HepG2 (cell line): ENCODE data around the gene OSBPL5. TPM values are rescaled to one million over a fixed set of nuclear protein-coding genes. Genes with fewer than 3 reads are reported as not detected.

Experiments used
- ATAC-seq: fragments of 200-7000 bp; cut with Tn5 transposase; 3 replicates; pipeline ENCODE4 v1.9.1; 2020; ENCODE audit warnings: mild to moderate bottlenecking, moderate library complexity
- BruUV-seq: library from RNA; stranded (reverse); fragments of 400-500 nt; replicated peaks from 2 replicates; lab custom pipeline; 2021; lab: Mats Ljungman, UMichigan
- CTCF ChIA-PET: fragments of 300-600 bp; formaldehyde crosslinking; extraction: SDS; loops from one replicate; lab custom pipeline; 2021; ENCODE audit warnings: low total read pairs, inconsistent platforms, low intra/inter-chr PET ratio; lab: Yijun Ruan, JAX
- POLR2A ChIA-PET: fragments of 350-600 bp; sonication (Branson Sonifier 250); formaldehyde crosslinking; loops from one replicate; lab custom pipeline; 2020; ENCODE audit warnings: antibody characterized with exemption, inconsistent platforms; lab: Yijun Ruan, JAX
- DNase-seq: peaks from one replicate; pipeline ENCODE4 v3.0.0-alpha.2; 2015; ENCODE audit warnings: low spot score
- FAIRE-seq: peaks from 3 replicates; lab custom pipeline; 2011; peaks lifted over from hg19 to GRCh38; lab: Jason Lieb, UNC
- H2AFZ ChIP-seq: one replicate; pipeline ENCODE4 v1.6.1; 2011; ENCODE audit warnings: low read length, inconsistent platforms
- H3K27ac ChIP-seq: fragments of 300-600 bp; 3 replicates; pipeline ENCODE4 v1.8.0; 2011; ENCODE audit warnings: mixed run types, mild to moderate bottlenecking, mixed read lengths, low read length, inconsistent platforms; ENCODE audit not compliant: insufficient read depth; ENCODE audit errors: extremely low read length
- H3K27me3 ChIP-seq, 2 experiments: fragments of 200-600 bp in 1 of 2; 2 replicates in 1 of 2; 3 replicates in 1 of 2; pipeline versions ENCODE4 v1.6.0 to v1.8.0; 2011; ENCODE audit warnings: low read length in 2 of 2, mild to moderate bottlenecking in 2 of 2, moderate library complexity in 2 of 2, inconsistent platforms in 1 of 2; ENCODE audit not compliant: insufficient read depth in 2 of 2, control insufficient read depth in 1 of 2
- H3K36me3 ChIP-seq, 2 experiments: fragments of 200-600 bp in 1 of 2; replicated peaks in 1 of 2; 2 replicates in 1 of 2; 3 replicates in 1 of 2; pipeline versions ENCODE4 v1.5.1 to v1.8.0; 2011; ENCODE audit warnings: low read length in 2 of 2, inconsistent platforms in 1 of 2; ENCODE audit not compliant: insufficient read depth in 2 of 2, control insufficient read depth in 1 of 2
- H3K4me1 ChIP-seq: 2 replicates; pipeline ENCODE4 v1.5.1; 2012; ENCODE audit warnings: low read length, inconsistent platforms; ENCODE audit not compliant: insufficient read depth
- H3K4me2 ChIP-seq: 2 replicates; pipeline ENCODE4 v1.6.0; 2011; ENCODE audit warnings: low read depth, low read length, inconsistent platforms
- H3K4me3 ChIP-seq, 3 experiments: fragments of 200-600 bp in 1 of 3; sonication (generic), shearing (Covaris generic) in 1 of 3; replicated peaks in 1 of 3; 2 replicates each; pipeline ENCODE4 v1.5.1; 2011 to 2016; ENCODE audit warnings: low read length in 3 of 3, inconsistent platforms in 2 of 3, low read depth in 2 of 3, mild to moderate bottlenecking in 2 of 3, control low read depth in 1 of 3, mixed read lengths in 1 of 3; ENCODE audit not compliant: insufficient read depth in 1 of 3
- H3K79me2 ChIP-seq: one replicate; pipeline ENCODE4 v1.6.1; 2011; ENCODE audit warnings: low read length, inconsistent platforms; ENCODE audit not compliant: insufficient read depth
- H3K9ac ChIP-seq: 2 replicates; pipeline ENCODE4 v1.6.0; 2011; ENCODE audit warnings: mild to moderate bottlenecking, low read depth, low read length, inconsistent platforms; ENCODE audit not compliant: insufficient read depth
- H3K9me3 ChIP-seq: 2 replicates; pipeline ENCODE4 v1.5.1; 2012; ENCODE audit warnings: mild to moderate bottlenecking, low read length
- H4K20me1 ChIP-seq: 2 replicates; pipeline ENCODE4 v1.6.0; 2011; ENCODE audit warnings: inconsistent platforms, mild to moderate bottlenecking, low read length, moderate library complexity; ENCODE audit not compliant: insufficient read depth
- CHD4 ChIP-seq: fragments of 200-600 bp; sonication (generic); IDR thresholded peaks from 2 replicates; pipeline ENCODE4 v1.7.0; 2017; ENCODE audit warnings: mild to moderate bottlenecking, low read length, borderline replicate concordance
- GPN1 ChIP-seq: sonication (generic); formaldehyde crosslinking; IDR thresholded peaks from 2 replicates; pipeline ENCODE4 v1.5.1; 2020; ENCODE audit warnings: missing genetic modification reagents, borderline replicate concordance
- GZF1 ChIP-seq: sonication (generic); formaldehyde crosslinking; IDR thresholded peaks from 2 replicates; pipeline ENCODE4 v1.5.1; 2020; ENCODE audit warnings: mild to moderate bottlenecking, missing genetic modification reagents
- KDM6A ChIP-seq: IDR thresholded peaks from 2 replicates; pipeline ENCODE4 v1.6.1; 2016; ENCODE audit warnings: low read depth
- POGK ChIP-seq: sonication (generic); formaldehyde crosslinking; conservative IDR thresholded peaks from 2 replicates; pipeline ENCODE4 v1.8.0; 2022; ENCODE audit warnings: mild to moderate bottlenecking, moderate library complexity, missing genetic modification reagents
- SRSF9 ChIP-seq: fragments of 200-400 bp; formaldehyde crosslinking; IDR thresholded peaks from 2 replicates; pipeline ENCODE4 v1.6.1; 2018; ENCODE audit warnings: borderline replicate concordance, mild to moderate bottlenecking, low read depth, low read length; ENCODE audit not compliant: insufficient read depth, poor library complexity, severe bottlenecking
- ZNF234 ChIP-seq: sonication (generic); formaldehyde crosslinking; conservative IDR thresholded peaks from 2 replicates; pipeline ENCODE4 v1.5.1; 2020; ENCODE audit warnings: mild to moderate bottlenecking, missing genetic modification reagents
- ZNF619 ChIP-seq: sonication (generic); formaldehyde crosslinking; IDR thresholded peaks from 2 replicates; pipeline ENCODE4 v1.4.0; 2020; ENCODE audit warnings: mild to moderate bottlenecking, missing genetic modification reagents
- WGBS: methylation state at CpG from one replicate; pipeline ENCODE4 v1.1.6; 2017; ENCODE audit warnings: low lambda C conversion rate; 5-methylcytosine and 5-hydroxymethylcytosine counted together
- in situ Hi-C: cut with HindIII; loops from 2 replicates; pipeline ENCODE4 v1.10.0; 2017; ENCODE audit warnings: low pct_unique_long_range_greater_than_20kb; ENCODE audit not compliant: extremely low pct_ligation_motif_present
- intact Hi-C: fragments of 100-400 bp; cut with micrococcal nuclease; formaldehyde crosslinking; loops from one replicate; pipeline ENCODE4 v1.10.0; 2022; ENCODE audit not compliant: unreplicated experiment
- polyA plus RNA-seq, 8 experiments: library from polyadenylated mRNA; depleted of rRNA in 3 of 8; stranded (reverse) in 7 of 8; unstranded in 1 of 8; fragments of >200 nt; fragmentation: Illumina TruSeq in 4 of 8; extraction: Trizol in 4 of 8; gene quantifications; 2 replicates each; pipeline versions ENCODE4 v1.2.1 to v1.2.3, GENCODE V29; 2011 to 2016; ENCODE audit warnings: low read depth in 4 of 8, missing spikeins in 1 of 8, mixed read lengths in 1 of 8; ENCODE audit not compliant: insufficient read depth in 1 of 8
- total RNA-seq, 5 experiments: library from RNA; depleted of rRNA; stranded (reverse); fragments of >200 nt; fragmentation: Illumina TruSeq; extraction: Trizol; gene quantifications; 2 replicates each; pipeline ENCODE4 v1.2.3, GENCODE V29; 2016; ENCODE audit warnings: low read depth in 1 of 5
- TF ChIP-seq, protein P1 (sequence below): sonication (generic); formaldehyde crosslinking; IDR thresholded peaks from 2 replicates; pipeline ENCODE4 v1.9.0; 2022; ENCODE audit warnings: missing genetic modification reagents, mild to moderate bottlenecking, borderline replicate concordance

Gene OSBPL5
- total and polyA plus RNA-seq, 2 of the 13 experiments (the other 11 are each of a cell fraction or from before 2014, with no cell fraction given) = not detected

GRCh38 chr11:3161309-3161708, 3.8 kb downstream of the OSBPL5 start:
- no peaks in the 10 kb centered on the region for H3K36me3 ChIP-seq
- no peak overlapping the region for H3K27ac ChIP-seq
- H3K79me2 ChIP-seq = no peaks in the 10 kb centered on the region
- no peak overlapping the region for H3K4me3 ChIP-seq
- no peak overlapping the region for H3K4me2 ChIP-seq
- in situ Hi-C loops (no loop called here), intact Hi-C loops (no loop called here)
- peaks cover 21 to 92% of the 10 kb centered on the region in 2 experiments for H3K27me3 ChIP-seq
- no peak for FAIRE-seq
- no peak overlapping the region for H2AFZ ChIP-seq
- WGBS = 33% methylated on average over 6 of the region's 14 CpGs
- CTCF ChIA-PET = no interaction called here
- BruUV-seq = no TSS peak
- H4K20me1 ChIP-seq = peaks cover 3% of the 10 kb centered on the region; the same call in 1 of the 2 replicates
- no peaks in the 10 kb centered on the region for H3K9me3 ChIP-seq
- no peak for DNase-seq
- H3K9ac ChIP-seq = no peak overlapping the region
- H3K4me1 ChIP-seq = no peaks in the 10 kb centered on the region
- POLR2A ChIA-PET = no interaction called here
- TF ChIP-seq SRSF9 = no peak
- no peak for TF ChIP-seq CHD4
- TF ChIP-seq ZNF234 (CRISPR knock-in tag) = no peak
- TF ChIP-seq ZNF619 = no peak
- ATAC-seq = no peak

DNA sequence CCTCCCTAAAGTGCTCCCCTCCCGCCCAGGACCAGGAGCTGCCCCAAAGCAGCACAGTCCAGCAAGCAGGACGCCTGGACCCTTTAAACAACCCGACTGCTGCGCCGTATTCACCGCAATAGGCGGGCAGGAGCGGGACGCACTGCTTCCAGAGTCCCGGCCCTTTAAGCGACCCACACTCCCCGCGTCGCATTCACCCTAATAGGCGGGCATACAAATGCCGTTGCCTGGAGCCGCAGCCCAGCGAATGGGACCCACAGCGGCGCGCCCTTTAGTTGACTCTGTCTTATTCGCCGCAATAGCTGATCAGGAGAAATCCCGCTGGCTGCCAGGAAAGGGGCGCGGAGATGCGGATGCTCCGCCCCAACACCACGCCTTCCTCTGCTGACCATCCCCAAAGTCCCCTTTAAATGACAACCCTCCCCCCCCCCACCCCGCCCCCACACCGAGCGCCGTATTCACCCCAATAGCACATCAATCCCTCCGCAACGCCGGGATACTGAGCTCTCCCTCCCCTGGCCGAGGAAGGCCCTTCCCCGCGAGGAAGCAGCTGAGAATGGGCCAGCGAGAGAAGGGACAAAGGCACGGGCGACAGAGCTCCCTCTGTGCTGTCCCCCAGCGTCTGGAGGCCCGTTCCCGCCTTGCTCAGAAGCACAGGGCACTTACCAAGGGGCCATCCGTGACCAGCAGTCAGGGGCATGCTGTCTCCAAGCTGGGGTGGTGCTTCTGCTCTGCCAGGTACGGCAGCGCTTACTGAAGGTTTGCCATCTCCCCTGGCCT, 4.7 kb downstream of the OSBPL5 start:
- in situ Hi-C loops = no loop called here
- Histone ChIP-seq H3K9me3 (no peaks in the 10 kb centered on the region), H3K4me1 (no peaks in the 10 kb centered on the region), H3K27me3 (peaks cover 20 to 92% of the 10 kb centered on the region in 2 experiments), H3K9ac (no peak overlapping the region), H2AFZ (no peak overlapping the region), H3K79me2 (no peaks in the 10 kb centered on the region), H3K4me2 (no peak overlapping the region)
- POLR2A ChIA-PET = no interaction called here
- BruUV-seq = no TSS peak
- intact Hi-C loops = no loop called here
- TF ChIP-seq GPN1 (no peak), KDM6A (CRISPR knock-in tag) (no peak), GZF1 (CRISPR knock-in tag) (peak; percentile 99), POGK (peak; percentile 77)
- TF ChIP-seq, protein P1, sequence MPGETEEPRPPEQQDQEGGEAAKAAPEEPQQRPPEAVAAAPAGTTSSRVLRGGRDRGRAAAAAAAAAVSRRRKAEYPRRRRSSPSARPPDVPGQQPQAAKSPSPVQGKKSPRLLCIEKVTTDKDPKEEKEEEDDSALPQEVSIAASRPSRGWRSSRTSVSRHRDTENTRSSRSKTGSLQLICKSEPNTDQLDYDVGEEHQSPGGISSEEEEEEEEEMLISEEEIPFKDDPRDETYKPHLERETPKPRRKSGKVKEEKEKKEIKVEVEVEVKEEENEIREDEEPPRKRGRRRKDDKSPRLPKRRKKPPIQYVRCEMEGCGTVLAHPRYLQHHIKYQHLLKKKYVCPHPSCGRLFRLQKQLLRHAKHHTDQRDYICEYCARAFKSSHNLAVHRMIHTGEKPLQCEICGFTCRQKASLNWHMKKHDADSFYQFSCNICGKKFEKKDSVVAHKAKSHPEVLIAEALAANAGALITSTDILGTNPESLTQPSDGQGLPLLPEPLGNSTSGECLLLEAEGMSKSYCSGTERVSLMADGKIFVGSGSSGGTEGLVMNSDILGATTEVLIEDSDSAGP (CRISPR knock-in tag) = peak; percentile 79
- TF ChIP-seq, all 625 proteins: peak for 3
- Histone ChIP-seq H3K4me3 (no peak overlapping the region), H3K27ac (no peak overlapping the region), H4K20me1 (peaks cover 3% of the 10 kb centered on the region; the same call in 1 of the 2 replicates), H3K36me3 (no peaks in the 10 kb centered on the region)
- no peak for DNase-seq
- CTCF ChIA-PET = no interaction called here
- ATAC-seq = peak; percentile 33; the same call in 2 of the 3 replicates
- no peak for FAIRE-seq
- 8% methylated on average over 14 of the region's 48 CpGs for WGBS
